Ureter (tissue), 1 donor: ENCODE data around the gene RWDD1. TPM values are rescaled to one million over a fixed set of nuclear protein-coding genes. Genes with fewer than 3 reads are reported as not detected.
A peak's percentile ranks its signal among the peaks of the same experiment; 100 is the strongest.

Experiments
- DNase-seq: peaks from one replicate; pipeline ENCODE4 v3.0.0-alpha.2; 2020; ENCODE audit warnings: low spot score
- total RNA-seq: library from RNA; stranded (reverse); gene quantifications from one replicate; pipeline ENCODE4 v1.2.4, GENCODE V29; 2023
- donor health status: DM: yes; HTN: yes; CAD: no.

RWDD1 gene
- total RNA-seq, 1 donor from 2014 or later, result 42.6 TPM

DNA sequence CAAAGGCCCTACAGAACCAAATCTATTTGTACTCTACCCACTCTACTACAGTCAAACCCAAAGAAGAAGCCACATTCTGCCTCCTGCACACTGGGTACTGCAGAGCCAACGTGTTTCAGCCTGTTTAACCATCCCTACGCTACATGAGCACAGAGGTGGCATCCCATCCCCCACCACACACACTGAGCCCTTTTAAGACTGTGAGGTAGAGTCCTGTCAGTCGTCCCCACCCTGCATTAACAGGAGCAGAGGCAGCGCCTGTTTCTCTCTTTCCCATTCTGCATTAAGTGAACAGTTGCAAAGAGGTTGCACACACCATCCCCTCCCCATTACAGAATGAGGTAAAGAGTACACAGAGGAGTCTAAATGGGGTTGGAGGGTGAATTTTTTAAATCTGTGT lies 39.8 kb downstream of the RWDD1 start:
- DNase-seq, result no peak

DNA sequence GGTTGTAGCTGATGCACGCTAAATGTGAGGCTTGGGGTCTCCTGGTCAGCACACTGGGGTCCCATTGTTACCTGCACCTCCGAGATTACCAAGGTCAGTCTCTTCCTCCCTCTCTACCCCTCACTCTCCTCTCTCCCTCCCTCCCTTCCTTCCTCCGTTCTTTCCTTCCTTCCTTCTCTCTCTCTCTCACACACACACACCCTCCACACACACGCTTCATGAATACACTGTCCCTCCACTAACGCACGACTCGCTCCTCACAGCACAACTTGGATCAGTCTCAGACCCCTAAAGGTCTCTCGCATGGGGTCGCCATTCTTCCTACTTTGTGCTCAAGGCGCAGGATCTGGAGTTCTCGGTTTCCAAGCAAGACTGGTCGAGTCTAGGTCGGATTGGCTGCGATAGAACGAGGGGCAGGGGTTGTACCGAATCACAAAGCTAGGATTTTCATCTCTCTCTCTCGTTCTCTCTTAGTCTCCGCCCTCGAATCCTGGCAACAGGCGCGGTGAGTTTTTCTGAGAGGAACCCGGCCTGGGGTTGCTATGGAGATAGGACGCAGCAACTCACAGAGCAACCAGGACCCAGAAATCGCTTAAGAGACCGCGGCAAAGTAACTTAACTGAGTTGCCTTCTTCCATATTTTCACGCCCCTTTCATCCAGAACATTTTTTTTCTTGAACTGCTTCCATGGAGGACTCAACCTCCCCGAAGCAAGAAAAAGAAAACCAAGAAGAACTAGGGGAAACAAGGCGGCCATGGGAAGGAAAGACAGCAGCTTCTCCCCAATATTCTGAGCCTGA lies 44.8 kb downstream of the RWDD1 start, which contains the start of gene RSPH4A:
TSS of gene RSPH4A (plus strand) at position 543 of the 800 bp plus-strand sequence. CDS start at position 688, 145 bp downstream.
- DNase-seq, result peak; percentile 89

GRCh38 chr6:116616737-116617053 lies 45.4 kb downstream of the RWDD1 start:
- no peak for DNase-seq

DNA sequence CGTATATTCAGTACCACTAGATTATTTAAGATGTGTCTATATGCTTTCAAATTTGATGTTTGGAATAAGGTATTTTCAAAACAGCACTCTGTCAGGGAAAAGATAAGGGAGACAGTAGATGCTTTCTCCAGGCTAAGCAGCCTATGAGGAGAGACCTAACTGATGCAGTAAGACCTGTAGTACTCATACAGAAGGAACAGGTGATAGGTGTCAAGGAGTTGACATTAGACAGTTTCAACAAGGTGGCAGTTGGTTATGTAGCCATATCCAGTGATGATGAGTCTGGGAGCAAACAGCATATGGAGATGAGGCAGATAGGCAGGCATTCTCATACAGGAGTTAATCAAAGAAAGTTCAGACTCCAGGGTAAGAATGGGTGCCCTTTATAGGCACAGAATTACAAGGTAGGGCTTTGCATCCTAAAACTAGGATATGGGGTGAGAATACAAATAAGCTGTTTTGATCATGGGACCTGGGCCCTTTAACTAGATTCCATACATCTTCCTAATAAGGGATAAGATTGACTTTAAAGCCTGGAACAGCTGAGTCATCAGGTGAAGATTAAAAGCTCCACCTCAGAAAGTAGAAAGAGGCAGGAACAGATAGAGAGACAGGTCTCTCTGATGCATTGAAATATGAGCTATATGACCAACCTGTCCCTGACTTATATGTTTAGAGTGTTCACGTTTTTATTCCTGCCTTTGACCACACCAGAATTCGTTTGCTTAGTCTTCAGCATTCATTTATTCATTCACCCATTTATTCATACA lies 52.9 kb downstream of the RWDD1 start:
- no peak for DNase-seq

DNA sequence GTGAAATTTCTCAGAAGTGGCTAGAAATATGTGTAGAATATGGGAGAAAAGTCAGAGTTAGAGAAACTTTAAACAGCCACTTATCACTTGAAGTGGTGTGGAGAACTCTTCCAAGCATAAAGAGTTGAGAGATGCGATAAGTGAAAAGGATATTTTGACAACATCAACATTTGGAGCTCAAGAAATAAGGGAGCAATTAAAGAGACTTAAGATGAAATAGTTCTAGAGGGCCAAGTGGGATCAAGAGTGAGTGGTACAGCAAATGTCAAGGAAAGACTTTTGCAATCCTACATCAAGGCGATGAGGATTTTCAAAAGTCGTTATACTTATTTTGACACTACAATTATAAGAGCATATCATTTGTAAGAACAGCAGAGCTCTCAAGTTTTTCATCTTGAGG lies 54.6 kb downstream of the RWDD1 start:
- no peak for DNase-seq

DNA sequence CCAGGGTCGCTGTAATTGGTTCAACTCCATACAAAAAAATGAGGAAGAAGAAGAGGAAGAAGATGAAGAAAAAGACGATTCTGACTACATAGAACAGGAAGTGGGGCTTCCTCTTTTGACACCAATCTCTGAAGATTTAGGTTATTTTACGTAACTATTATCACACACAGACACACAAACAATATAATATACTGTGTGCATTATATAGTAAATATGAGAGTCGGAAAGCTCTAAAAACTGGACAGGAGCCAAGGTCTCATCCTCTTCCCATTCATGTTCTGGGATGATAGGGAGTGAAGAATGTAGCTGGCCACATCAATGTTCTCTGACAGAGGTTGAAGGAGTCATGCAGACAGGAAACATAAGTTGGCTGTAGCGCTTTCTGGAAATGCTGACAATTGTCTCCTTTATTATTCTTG lies 58.3 kb downstream of the RWDD1 start:
- no peak for DNase-seq

DNA sequence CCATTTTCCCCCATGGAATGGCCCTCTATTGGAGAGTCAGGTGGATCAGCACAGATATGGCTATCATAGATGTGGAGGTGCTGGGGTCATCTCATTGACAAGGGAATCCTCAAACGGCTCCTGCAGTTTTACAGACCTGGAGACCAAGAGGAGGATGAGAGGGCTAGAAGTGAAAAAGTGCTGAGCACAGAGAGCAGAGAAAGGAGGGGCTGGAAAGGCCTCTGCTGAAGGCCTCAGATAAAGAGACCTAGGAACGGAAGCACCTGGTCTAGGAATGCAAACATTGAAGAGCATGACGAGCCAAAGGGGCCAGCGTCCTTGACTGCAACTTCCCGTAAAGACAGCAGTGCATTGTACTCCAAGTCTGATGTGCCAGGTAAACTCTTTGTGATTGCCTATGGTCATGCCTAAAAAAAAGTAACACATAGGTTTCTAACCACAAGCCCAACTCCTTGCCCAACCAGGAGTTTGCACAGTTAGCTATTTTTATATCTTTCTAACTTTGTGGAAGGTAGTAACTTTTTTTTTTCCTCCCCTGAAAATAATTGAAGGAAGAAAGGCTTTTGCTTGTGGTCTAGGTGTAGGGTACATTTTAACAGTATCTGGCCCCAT lies 60.2 kb downstream of the RWDD1 start:
- DNase-seq, result no peak

DNA sequence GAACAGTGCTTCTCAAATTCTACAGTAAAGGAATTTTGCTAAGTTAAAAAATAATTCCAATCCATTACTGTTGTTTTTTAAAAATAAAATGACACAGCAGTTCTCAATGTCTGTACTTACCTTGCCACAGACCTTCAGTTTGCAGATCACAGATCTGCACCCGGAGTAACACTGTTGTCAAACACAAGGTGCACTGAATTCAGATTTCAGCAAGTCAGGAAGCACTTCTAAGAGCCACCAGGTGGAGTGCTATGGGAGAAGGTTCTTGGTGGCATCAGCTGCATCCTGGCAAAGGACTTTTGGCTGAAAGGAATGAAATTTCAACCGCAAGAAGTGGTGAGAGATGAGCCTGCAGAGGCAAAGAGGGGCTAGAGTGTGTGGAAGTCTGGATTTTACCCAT lies 62.4 kb downstream of the RWDD1 start:
- no peak for DNase-seq

Other genes with a start within 250 kb of the RWDD1 start
- gene DSE, start 200.6 kb upstream of the RWDD1 start, total RNA-seq, result 43.9 TPM
- 2.2 TPM for gene CALHM6, start 110.1 kb upstream of the RWDD1 start, total RNA-seq
- gene CALHM5, start 59.9 kb upstream of the RWDD1 start, total RNA-seq, result 1.7 TPM
- gene TRAPPC3L, start 25.8 kb upstream of the RWDD1 start, total RNA-seq, result not detected
- not detected for gene CALHM4, start 17.8 kb upstream of the RWDD1 start, total RNA-seq
- 0.55 TPM for gene RSPH4A, start 45.0 kb downstream of the RWDD1 start, total RNA-seq
- gene ZUP1, start 97.3 kb downstream of the RWDD1 start, total RNA-seq, result 16.5 TPM
- 21.2 TPM for gene KPNA5, start 109.7 kb downstream of the RWDD1 start, total RNA-seq
- gene FAM162B, start 194.2 kb downstream of the RWDD1 start, total RNA-seq, result 5.6 TPM